DMS53 treated with DMSO at 0.1 percent for 48 hours (cell line): ENCODE data around the gene GPR137.
"Not testable (repeated sequence)": the region's sequence is repeated elsewhere in the genome, so short reads cannot be mapped to it uniquely, and the experiment has no call there.

Experiments used
- DNase-seq: peaks from one replicate; lab custom pipeline; 2025; ENCODE audit not compliant: unreplicated experiment; lab: John Stamatoyannopoulos, UW

GPR137 gene

GRCh38 chr11:64317961-64318765 is 32.5 kb downstream of the GPR137 start, which contains the start of gene PRDX5:
PRDX5 (plus strand) TSS chr11:64318121; CDS start chr11:64318216, 95 bp downstream.
- peak; percentile 93 for DNase-seq

- no peak for DNase-seq
Measured at GRCh38 chr11:64318766-64319761, 33.4 kb downstream of the GPR137 start.

- DNase-seq: no peak
Measured at GRCh38 chr11:64320556-64320955, 34.9 kb downstream of the GPR137 start.

- DNase-seq: no peak
Measured at GRCh38 chr11:64321026-64321425, 35.4 kb downstream of the GPR137 start.

- no peak for DNase-seq
Measured at GRCh38 chr11:64321533-64321932, 35.9 kb downstream of the GPR137 start.

- no peak for DNase-seq
Measured at GRCh38 chr11:64322925-64323260, 37.2 kb downstream of the GPR137 start.

- no peak for DNase-seq
Measured at GRCh38 chr11:64323373-64323772, 37.7 kb downstream of the GPR137 start.

- not testable (repeated sequence) for DNase-seq
Measured at GRCh38 chr11:64323984-64324383, 38.3 kb downstream of the GPR137 start.

- no peak for DNase-seq
Measured at GRCh38 chr11:64324692-64325469, 39.2 kb downstream of the GPR137 start.

GRCh38 chr11:64327375-64327774 is 41.7 kb downstream of the GPR137 start:
- DNase-seq: no peak

- DNase-seq: no peak
Measured at GRCh38 chr11:64327993-64328392, 42.3 kb downstream of the GPR137 start.

- no peak for DNase-seq
Measured at GRCh38 chr11:64330888-64331287, 45.2 kb downstream of the GPR137 start.

- peak; percentile 66 for DNase-seq
Measured at GRCh38 chr11:64331569-64332371, 46.1 kb downstream of the GPR137 start.

- DNase-seq: no peak
Measured at GRCh38 chr11:64333556-64333955, 47.9 kb downstream of the GPR137 start.

GRCh38 chr11:64334764-64335735 is 49.4 kb downstream of the GPR137 start:
- peak; percentile 92 for DNase-seq

GRCh38 chr11:64337538-64338249 is 52.0 kb downstream of the GPR137 start:
- DNase-seq: no peak

GRCh38 chr11:64338716-64339115 is 53.1 kb downstream of the GPR137 start:
- no peak for DNase-seq
